ENCODE data around the gene FBXO5. TPM values are rescaled to one million over a fixed set of nuclear protein-coding genes. Genes with fewer than 3 reads are reported as not detected.
"Not testable (repeated sequence)": the region's sequence is repeated elsewhere in the genome, so short reads cannot be mapped to it uniquely, and the experiment has no call there.

FBXO5 gene
- total RNA-seq, 3 donors from 2014 or later, result 3.1 to 7.6 (median 5.5) TPM

- intact Hi-C loops (cut with DNase I, micrococcal nuclease), result no loop called here
- TF ChIP-seq CTCF (IDR thresholded peaks at IDR 0.05), result no peak
- Histone ChIP-seq H3K36me3 (ENCODE audit: low read depth) (no peaks in the 10 kb centered on the region), H3K4me3 (peak within 1 kb of the TSS; percentile 69), H3K9me3 (no peaks in the 10 kb centered on the region), H3K4me1 (ENCODE audit: low read depth) (peaks cover 23% of the 10 kb centered on the region)
- ATAC-seq (peak; percentile 99), DNase-seq (peak; percentile 94 to 96 (median 96))
Observed at GRCh38 chr6:153002613-153003365, 19.9 kb upstream of the FBXO5 start, which contains the start of gene MTRF1L. TSS of gene MTRF1L (minus strand) at chr6:153002709. CDS start at chr6:153002685, 24 bp downstream.

- no peak for TF ChIP-seq CTCF (IDR thresholded peaks at IDR 0.05)
- Histone ChIP-seq H3K36me3 (ENCODE audit: low read depth) (no peaks in the 10 kb centered on the region), H3K9me3 (no peaks in the 10 kb centered on the region), H3K4me3 (peak overlapping the region; percentile 69), H3K4me1 (ENCODE audit: low read depth) (peaks cover 23% of the 10 kb centered on the region)
- DNase-seq, result peak in 1 of 3 donors; percentile 33
- intact Hi-C loops (cut with DNase I, micrococcal nuclease), result no loop called here
- ATAC-seq, result peak; percentile 53
Observed at GRCh38 chr6:153001767-153002612, 19.1 kb upstream of the FBXO5 start.

GRCh38 chr6:153000790-153001189 lies 17.9 kb upstream of the FBXO5 start:
- intact Hi-C loops (cut with DNase I, micrococcal nuclease); DNase-seq; H3K4me3 ChIP-seq; H3K36me3 ChIP-seq (ENCODE audit: low read depth); H3K9me3 ChIP-seq; ATAC-seq: not testable (repeated sequence)
- peaks cover 23% of the 10 kb centered on the region for H3K4me1 ChIP-seq (ENCODE audit: low read depth)

GRCh38 chr6:153000243-153000642 lies 17.4 kb upstream of the FBXO5 start:
- Histone ChIP-seq H3K36me3 (ENCODE audit: low read depth) (no peaks in the 10 kb centered on the region), H3K4me1 (ENCODE audit: low read depth) (peaks cover 23% of the 10 kb centered on the region), H3K4me3 (no peak overlapping the region), H3K9me3 (no peaks in the 10 kb centered on the region)
- intact Hi-C loops (cut with DNase I, micrococcal nuclease), result no loop called here
- DNase-seq (no peak), ATAC-seq (no peak)
- TF ChIP-seq CTCF (IDR thresholded peaks at IDR 0.05), result no peak

GRCh38 chr6:152999538-152999937 lies 16.7 kb upstream of the FBXO5 start:
- H3K4me1 ChIP-seq (ENCODE audit: low read depth), result peaks cover 23% of the 10 kb centered on the region
- H3K9me3 ChIP-seq; DNase-seq; H3K36me3 ChIP-seq (ENCODE audit: low read depth); ATAC-seq; H3K4me3 ChIP-seq; intact Hi-C loops (cut with DNase I, micrococcal nuclease): not testable (repeated sequence)

- TF ChIP-seq CTCF (IDR thresholded peaks at IDR 0.05), result no peak
- Histone ChIP-seq H3K4me1 (ENCODE audit: low read depth) (no peaks in the 10 kb centered on the region), H3K4me3 (no peak overlapping the region), H3K36me3 (ENCODE audit: low read depth) (no peaks in the 10 kb centered on the region), H3K9me3 (no peaks in the 10 kb centered on the region)
- no peak for DNase-seq
- ATAC-seq, result no peak
- intact Hi-C loops (cut with DNase I, micrococcal nuclease), result no loop called here
Observed at GRCh38 chr6:152993847-152994246, 11.0 kb upstream of the FBXO5 start.
